HS-27A (cell line): ENCODE data around the gene NOTCH1.
"Not testable (repeated sequence)": the region's sequence is repeated elsewhere in the genome, so short reads cannot be mapped to it uniquely, and the experiment has no call there.

Experiments used
- DNase-seq: peaks from one replicate; pipeline ENCODE4 v3.0.0-alpha.2; 2012; ENCODE audit warnings: low read depth, missing footprints

The NOTCH1 gene

GRCh38 chr9:136564379-136564988, 18.6 kb upstream of the NOTCH1 start:
- no peak for DNase-seq

GRCh38 chr9:136563646-136564325, 17.9 kb upstream of the NOTCH1 start:
- no peak for DNase-seq

GRCh38 chr9:136562746-136563495, 17.1 kb upstream of the NOTCH1 start:
- DNase-seq = no peak

GRCh38 chr9:136561779-136562178, 15.9 kb upstream of the NOTCH1 start:
- DNase-seq = no peak

GRCh38 chr9:136560586-136560985, 14.7 kb upstream of the NOTCH1 start:
- no peak for DNase-seq

DNA sequence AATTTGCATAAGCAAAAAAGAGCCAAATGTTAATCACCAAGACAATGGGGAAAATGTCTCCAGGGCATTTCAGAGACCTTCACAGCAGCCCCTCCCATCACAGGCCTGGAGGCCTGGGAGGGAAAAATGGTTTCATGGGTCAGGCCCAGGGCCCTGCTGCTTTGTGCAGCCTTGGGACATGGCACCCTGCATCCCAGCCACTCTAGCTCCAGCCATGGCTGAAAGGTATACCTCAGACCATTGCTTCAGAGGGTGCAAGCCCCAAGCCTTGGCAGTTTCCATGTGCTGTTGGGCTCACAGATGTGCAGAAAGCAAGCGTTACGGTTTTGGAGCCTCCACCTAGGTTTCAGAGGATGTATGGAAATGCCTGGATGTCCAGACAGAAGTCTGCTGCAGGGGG, 13.5 kb upstream of the NOTCH1 start:
- not testable (repeated sequence) for DNase-seq

DNA sequence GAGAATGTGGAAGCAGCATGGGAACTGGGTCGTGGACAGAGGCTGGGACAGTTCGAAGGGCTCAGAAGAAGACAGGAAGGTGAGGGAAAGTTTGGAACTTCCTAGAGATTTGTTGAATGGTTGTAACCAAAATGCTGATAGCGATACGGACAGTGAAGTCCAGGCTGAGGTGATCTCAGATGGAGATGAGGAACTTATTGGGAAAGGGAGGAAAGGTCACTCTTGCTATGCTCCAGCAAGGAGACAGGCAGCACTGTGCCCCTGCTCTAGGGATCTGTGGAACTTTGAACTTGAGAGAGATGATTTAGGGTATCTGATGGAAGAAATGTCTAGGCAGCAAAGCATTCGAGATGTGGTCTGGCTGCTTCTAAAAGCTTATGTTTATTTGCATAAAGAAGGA, 13.0 kb upstream of the NOTCH1 start:
- not testable (repeated sequence) for DNase-seq

DNA sequence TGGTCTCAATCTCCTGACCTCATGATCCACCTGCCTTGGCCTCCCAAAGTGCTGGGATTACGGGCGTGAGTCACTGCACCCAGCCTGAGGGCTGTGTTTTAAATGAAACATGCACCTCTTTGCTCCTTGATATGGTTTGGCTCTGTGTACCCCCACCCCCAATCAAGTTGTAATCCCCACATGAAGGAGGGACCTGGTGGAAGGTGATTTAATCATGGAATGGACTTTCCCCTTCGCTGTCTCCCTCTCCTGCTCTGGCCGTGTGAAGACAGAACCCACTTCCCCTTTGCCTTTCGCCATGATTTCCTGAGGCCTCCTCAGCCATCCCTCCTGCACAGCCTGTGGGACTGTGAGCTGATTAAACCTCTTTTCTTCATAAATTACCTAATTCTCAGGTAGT, 12.5 kb upstream of the NOTCH1 start:
- DNase-seq = no peak

DNA sequence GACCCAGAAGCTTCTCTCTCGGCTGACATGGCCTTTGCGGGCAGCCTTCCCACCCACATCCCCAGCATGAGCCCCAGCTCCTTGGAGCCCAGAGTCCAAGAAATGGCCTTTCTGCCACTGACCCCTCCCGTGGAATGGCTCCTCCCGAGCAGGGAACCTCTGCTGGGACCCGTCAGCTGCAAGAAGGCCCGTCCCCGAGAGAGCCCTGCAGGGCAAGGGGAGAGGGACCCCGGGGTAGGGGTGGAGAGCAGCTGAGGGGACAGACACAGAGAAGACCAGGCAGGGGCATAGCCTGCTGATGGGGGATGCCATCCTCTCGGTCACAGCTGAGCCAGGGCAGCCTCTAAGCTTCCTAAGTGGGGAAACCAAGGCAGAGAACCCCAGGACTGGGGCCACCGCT, 11.2 kb upstream of the NOTCH1 start:
- no peak for DNase-seq

DNA sequence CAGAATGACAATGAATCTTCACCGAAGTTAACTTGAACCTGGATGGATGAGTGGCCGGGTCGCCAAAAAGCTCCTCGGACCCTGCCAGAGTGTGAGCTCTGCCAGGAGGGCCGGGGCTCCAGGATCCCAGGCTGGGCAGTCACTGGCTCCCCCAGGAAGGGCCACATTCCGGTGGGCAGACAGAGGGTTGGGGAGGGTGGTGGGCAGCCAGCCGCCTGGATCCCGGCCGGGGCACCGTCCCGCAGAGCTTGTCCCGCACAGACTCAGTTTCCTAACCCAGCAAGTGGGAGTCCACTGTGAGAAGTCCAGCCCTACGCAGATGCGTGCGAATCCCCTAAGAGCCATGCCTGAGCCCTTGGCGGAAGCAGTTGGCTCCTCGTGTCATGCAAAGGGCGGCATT, 10.3 kb upstream of the NOTCH1 start:
- DNase-seq = no peak

- DNase-seq = no peak
Measured at GRCh38 chr9:136554870-136555269, 9.0 kb upstream of the NOTCH1 start.

DNA sequence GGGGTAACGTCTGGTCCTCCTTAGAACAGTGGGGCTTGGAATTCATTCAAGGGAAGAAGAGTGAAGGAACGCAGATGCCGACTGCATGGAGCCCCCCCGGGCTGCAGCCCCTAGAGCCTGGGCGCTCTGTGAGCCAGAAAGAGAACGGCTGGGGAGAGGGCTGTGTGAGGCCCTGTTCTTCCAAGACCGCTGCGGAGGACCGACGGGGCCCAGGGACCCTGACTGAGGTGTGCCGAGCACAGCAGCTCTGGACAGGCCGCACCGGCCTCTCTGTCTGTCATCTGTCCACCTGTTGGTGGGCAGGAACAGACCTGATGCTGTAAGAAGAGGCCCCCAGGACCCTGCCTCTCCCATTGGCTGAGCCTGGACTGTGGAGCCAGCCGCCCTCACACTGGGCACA, 7.7 kb upstream of the NOTCH1 start:
- DNase-seq = no peak

DNA sequence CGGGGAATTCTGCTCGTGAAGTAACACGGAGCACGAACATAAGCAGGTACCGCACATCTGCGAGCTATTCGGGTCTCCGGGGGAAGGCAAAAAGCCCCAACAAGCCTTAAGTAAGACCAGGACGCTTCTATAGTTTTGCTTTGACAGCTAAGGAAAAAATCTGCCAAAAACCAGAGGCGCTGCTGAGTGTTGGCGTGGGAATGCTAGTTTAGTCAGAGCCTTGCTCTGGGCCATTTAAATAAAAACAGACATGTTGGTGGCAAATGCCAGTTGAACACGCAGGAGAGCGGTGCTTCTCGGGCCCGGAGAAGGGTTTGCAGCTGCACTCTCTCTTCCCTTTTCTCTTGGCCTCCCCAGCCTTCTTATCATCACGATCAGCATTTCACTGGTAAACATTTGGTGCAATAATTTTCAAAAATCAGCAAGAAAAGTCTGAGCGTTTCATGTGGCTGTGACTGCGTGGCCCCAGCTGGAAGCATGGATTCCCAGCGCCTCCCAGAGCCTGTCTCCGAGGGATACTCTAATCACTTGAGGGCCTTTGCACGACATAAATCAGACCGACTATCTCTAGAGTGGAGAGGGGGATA, 6.4 kb upstream of the NOTCH1 start:
- DNase-seq = no peak

DNA sequence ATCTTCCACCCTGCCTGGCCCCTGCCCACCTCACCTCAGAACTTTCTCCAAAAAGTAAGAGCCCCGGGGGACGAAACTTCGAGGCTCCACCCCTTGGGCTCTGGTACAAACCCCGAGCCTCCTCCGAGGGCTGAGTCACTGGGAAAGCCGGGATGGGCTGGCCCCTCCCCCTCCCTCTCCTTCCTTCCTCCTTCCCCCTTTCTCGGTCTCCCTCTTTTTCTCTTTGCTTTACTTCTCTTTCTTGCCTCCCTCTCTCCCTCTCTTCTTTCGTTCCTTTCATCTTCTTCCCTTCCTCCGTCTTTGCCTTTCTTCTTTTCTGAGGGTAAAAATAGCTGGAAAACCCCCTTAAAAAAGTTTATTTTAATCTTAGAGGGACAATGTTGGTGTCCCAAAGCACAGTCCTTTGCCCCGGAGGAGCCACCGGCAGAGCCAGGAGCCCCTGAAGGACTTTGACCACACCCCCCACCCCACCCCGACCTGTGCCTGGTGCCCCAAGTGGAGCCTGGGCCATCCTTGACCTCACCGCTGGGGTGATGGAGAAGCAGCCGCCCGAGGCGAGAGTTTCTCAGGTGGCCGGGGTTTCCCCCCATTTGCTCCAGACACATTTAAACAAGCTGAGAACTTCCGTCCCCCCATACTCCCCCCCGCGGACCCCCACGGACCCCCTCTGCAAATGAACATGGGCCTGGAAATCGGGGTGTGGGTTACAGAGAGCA, 5.7 kb upstream of the NOTCH1 start:
- DNase-seq = no peak

DNA sequence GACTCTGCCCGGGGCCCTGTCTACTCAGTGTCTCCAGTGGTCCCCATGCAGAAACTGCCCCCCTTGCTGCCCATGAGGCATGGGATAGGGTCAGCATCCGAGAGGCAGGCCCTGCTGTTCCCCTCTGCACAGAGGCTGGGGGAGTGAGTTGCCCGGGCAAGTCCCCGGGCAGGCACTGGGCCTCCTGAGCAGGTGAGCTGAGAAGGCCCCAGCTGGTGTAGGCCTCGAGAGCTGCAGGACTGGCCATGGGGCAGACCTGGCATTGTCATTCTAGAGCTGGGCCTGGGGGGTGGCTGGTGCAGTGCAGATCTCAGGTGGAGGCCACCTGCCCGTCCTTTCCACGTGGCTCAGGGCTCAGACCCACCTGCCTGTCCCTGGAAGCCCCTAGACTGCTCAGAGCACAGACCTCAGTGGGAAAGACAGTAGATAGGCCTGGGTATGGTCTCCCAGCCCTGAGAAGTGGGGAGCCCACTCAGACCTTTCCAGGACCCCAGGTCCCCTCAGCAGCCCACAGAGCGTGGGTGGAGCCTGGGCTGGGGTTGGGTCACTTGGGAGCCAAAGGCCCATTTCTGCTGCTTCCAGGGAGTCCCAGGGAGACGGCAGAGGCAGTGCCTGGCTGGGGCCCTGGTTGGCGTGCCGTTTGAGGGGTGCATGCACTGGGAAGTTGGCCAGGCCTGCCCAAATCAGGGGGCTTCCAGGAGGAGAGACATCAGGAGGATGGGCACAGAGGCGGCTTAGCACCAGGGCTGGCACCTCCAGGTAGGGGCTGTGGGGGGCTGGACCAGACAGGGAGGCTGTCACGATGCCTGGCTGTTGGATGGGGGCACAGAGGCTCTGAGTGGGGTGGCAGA, 4.8 kb upstream of the NOTCH1 start:
- DNase-seq = no peak

GRCh38 chr9:136549010-136549980, 3.4 kb upstream of the NOTCH1 start:
- no peak for DNase-seq

DNA sequence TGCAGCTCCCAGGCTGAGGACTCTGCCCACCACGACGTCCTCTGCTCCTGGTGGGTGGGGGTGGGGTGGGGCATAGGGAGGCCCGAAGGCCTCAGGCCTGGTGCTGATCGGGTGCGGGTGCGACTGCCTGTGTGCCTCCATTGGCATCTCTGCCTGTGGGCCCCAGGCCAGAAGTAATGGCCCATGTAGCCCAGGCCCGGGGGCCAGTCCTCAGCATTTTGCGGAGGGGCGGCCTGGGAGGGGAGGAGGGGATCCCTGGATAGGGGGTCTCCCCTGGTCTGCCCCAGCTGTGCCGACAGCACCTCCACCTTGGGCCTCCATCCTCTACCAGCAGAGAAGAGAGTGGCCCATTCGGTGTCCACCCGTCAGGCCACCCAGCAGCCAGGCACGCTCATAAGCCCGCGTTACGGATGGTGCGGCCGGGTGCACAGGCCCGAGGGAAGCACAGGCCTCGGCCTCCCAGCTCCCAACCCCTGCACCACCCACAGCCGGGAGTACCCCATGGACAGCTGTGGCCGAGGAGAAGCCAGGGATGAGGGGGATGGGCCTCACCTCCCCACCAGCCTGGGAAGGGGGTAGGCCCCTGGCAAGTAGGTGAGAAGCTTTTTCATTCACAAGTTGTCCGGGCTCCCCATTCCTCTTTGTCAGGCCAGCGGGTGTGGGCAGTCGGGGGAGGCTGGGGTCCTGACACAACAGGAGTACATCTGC, 1.8 kb upstream of the NOTCH1 start:
- no peak for DNase-seq

DNA sequence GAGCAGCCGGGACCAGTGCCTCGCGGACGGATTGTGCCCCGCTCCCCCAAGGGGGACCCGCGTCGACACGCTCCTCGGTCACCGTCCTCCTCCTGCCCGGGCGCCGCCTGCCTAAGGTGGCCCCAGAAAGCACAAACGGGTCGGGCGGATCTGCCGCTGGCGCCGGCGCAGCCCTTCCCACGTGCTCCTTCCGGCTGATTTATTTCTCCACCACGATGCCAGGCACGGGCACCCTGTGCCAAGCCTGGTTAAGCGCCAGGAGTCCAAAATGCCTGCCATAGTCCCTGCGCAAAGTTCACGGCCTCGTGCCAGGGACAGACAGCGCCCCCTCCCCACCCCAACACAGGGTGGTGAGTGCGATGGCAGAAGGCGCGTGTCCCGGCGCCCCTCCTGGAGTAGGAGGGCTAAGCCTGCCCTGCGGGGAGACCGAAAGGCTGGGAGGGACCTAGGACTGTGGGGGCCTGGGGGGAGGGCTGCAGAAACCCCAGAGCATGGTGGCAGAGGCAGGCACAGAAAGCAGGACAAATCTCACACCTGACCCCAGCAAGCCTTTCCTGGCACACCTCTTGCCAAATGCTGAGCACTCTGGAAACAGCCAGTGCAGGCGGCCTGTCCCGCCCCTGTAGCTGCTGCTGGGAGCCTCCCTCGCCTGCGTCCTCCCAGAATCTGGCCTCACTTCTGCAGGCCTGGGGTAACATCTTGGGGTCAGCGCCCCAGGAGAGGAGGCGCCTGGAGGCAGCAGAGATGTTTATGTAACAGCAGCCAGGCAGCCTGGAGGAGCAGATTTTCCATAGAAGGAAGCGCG, 1.1 kb upstream of the NOTCH1 start:
- no peak for DNase-seq

DNA sequence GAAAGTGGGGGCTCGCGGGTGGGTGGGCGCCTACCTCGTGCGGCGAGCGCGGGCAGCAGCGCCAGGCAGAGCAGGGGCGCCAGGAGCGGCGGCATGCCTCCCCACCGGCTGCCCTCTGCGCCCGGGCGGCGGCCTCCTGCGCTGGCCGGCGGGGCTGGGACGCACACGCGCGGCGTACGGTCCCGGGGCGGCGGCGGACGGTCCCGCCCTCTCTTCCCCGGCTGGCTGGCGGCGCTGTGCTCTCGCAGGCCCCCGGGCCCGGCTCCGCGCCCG, 220 bp downstream of the NOTCH1 start:
- no peak for DNase-seq
